T-cell (primary cell): ENCODE results near the gene SEC61A2. TPM values are rescaled to one million over a fixed set of nuclear protein-coding genes. Genes with fewer than 3 reads are reported as not detected.
A peak's percentile ranks its signal among the peaks of the same experiment; 100 is the strongest.

ENCODE experiments used
- ATAC-seq, 4 experiments: fragments of 200-7000 bp in 3 of 4; fragments of 150-1000 bp in 1 of 4; cut with Tn5 transposase; replicated peaks in 1 of 4; 1 replicate in 3 of 4; 2 replicates in 1 of 4; pipeline ENCODE4 v1.10.0; 2021; ENCODE audit warnings: moderate library complexity in 3 of 4, mild to moderate bottlenecking in 2 of 4, moderate number of reproducible peaks in 1 of 4
- CTCF ChIA-PET, 2 donors: fragments of 300-600 bp; sonication (Branson Sonifier 250); formaldehyde crosslinking; loops; one replicate each; lab custom pipeline; 2022; ENCODE audit warnings: antibody characterized with exemption in 2 of 2; lab: Charles Lee
- POLR2A ChIA-PET, 2 donors: fragments of 300-600 bp; sonication (Branson Sonifier 250); formaldehyde crosslinking; loops; one replicate each; lab custom pipeline; 2022; ENCODE audit warnings: antibody characterized with exemption in 2 of 2; lab: Charles Lee
- DNase-seq, 35 experiments: peaks; one replicate each; pipeline versions ENCODE4 v3.0.0 to v3.0.0-alpha.2; 2013 to 2023
- H3K27ac ChIP-seq: one replicate; pipeline ENCODE4 v1.5.1; 2013; ENCODE audit warnings: low read length
- H3K27me3 ChIP-seq, 2 experiments: replicated peaks in 1 of 2; 1 replicate in 1 of 2; 2 replicates in 1 of 2; pipeline versions ENCODE4 v1.6.1 to v1.7.0; 2013; ENCODE audit warnings: low read length in 1 of 2, mixed read lengths in 1 of 2; ENCODE audit not compliant: control insufficient read depth in 2 of 2, insufficient read depth in 2 of 2; ENCODE audit errors: extremely low read depth in 1 of 2
- H3K36me3 ChIP-seq, 2 donors: 1 replicate in 1 of 2; 2 replicates in 1 of 2; pipeline versions ENCODE4 v1.6.1 to v1.7.0; 2013; ENCODE audit warnings: low read length in 1 of 2; ENCODE audit not compliant: control insufficient read depth in 2 of 2, insufficient read depth in 1 of 2; ENCODE audit errors: extremely low read depth in 1 of 2
- H3K4me1 ChIP-seq, 2 experiments: 1 replicate in 1 of 2; 2 replicates in 1 of 2; pipeline versions ENCODE4 v1.6.1 to v1.7.0; 2013; ENCODE audit warnings: low read length in 2 of 2, mixed read lengths in 1 of 2; ENCODE audit not compliant: insufficient read depth in 2 of 2, control insufficient read depth in 1 of 2; ENCODE audit errors: extremely low read depth in 1 of 2
- H3K4me3 ChIP-seq, 2 donors: 1 replicate in 1 of 2; 2 replicates in 1 of 2; pipeline versions ENCODE4 v1.5.1 to v1.7.0; 2013; ENCODE audit warnings: mild to moderate bottlenecking in 2 of 2, low read length in 1 of 2, moderate library complexity in 1 of 2; ENCODE audit not compliant: control insufficient read depth in 1 of 2; ENCODE audit errors: extremely low read depth in 1 of 2
- H3K9me3 ChIP-seq: 2 replicates; pipeline ENCODE4 v1.7.0; 2013
- H3K27ac Mint-ChIP-seq, 2 donors: one replicate each; pipeline ENCODE4 v1.8.0; 2020 to 2021; ENCODE audit warnings: mild to moderate bottlenecking in 2 of 2, mixed read lengths in 2 of 2
- H3K27me3 Mint-ChIP-seq, 2 donors: one replicate each; pipeline ENCODE4 v1.8.0; 2021 to 2022; ENCODE audit warnings: mixed read lengths in 2 of 2
- H3K36me3 Mint-ChIP-seq: one replicate; pipeline ENCODE4 v1.8.0; 2021; ENCODE audit warnings: mixed read lengths
- H3K4me1 Mint-ChIP-seq, 3 donors: one replicate each; pipeline ENCODE4 v1.8.0; 2020 to 2022; ENCODE audit warnings: mixed read lengths in 3 of 3, mild to moderate bottlenecking in 1 of 3
- H3K4me3 Mint-ChIP-seq, 3 donors: one replicate each; pipeline ENCODE4 v1.8.0; 2020 to 2022; ENCODE audit warnings: mild to moderate bottlenecking in 3 of 3, mixed read lengths in 3 of 3, moderate library complexity in 3 of 3
- H3K9me3 Mint-ChIP-seq, 3 donors: one replicate each; pipeline ENCODE4 v1.8.0; 2020 to 2022; ENCODE audit warnings: mixed read lengths in 3 of 3
- WGBS: methylation state at CpG from one replicate; pipeline ENCODE4 v1.1.5; 2013; ENCODE audit warnings: missing lambda C conversion rate; ENCODE audit not compliant: insufficient coverage; 5-methylcytosine and 5-hydroxymethylcytosine counted together
- total RNA-seq, 35 experiments: library from RNA in 6 of 35; stranded (reverse) in 6 of 35; fragments of 120-200 nt in 1 of 35; gene quantifications; one replicate each; pipeline versions ENCODE4 v1.2.1 to v1.2.4 and lab custom pipeline; 2013 to 2026

SEC61A2 gene
- total RNA-seq, 5 donors from 2014 or later (not counting 1 experiment from before 2014, with no cell fraction given), result 11.1 to 20.0 (median 13.9) TPM

GRCh38 chr10:12189426-12189825, 59.9 kb downstream of the SEC61A2 start:
- H3K4me3 Mint-ChIP-seq, result no peak overlapping the region
- Histone ChIP-seq H3K4me3 (no peak overlapping the region), H3K4me1 (peaks cover 3 to 7% of the 10 kb centered on the region in 2 experiments), H3K27ac (no peak overlapping the region), H3K36me3 (peaks cover 0 to 33% of the 10 kb centered on the region in 2 donors), H3K9me3 (no peaks in the 10 kb centered on the region), H3K27me3 (no peaks in the 10 kb centered on the region)
- H3K9me3 Mint-ChIP-seq, result no peaks in the 10 kb centered on the region
- no peak overlapping the region for H3K27ac Mint-ChIP-seq
- DNase-seq (no peak), ATAC-seq (no peak)
- H3K4me1 Mint-ChIP-seq, result peaks cover 35 to 58% (median 47%) of the 10 kb centered on the region in 3 donors
- H3K27me3 Mint-ChIP-seq, result no peaks in the 10 kb centered on the region
- CTCF ChIA-PET, result interaction anchor here in 1 of 2 donors (1.2 kb wide), 1 partner anchor 9 kb away, joined by 4 read pairs; no protein-coding TSS in a partner anchor
- POLR2A ChIA-PET, result no interaction called here
- H3K36me3 Mint-ChIP-seq, result peaks cover 36% of the 10 kb centered on the region
- 100% methylated on average over 3 of the region's 10 CpGs for WGBS

DNA sequence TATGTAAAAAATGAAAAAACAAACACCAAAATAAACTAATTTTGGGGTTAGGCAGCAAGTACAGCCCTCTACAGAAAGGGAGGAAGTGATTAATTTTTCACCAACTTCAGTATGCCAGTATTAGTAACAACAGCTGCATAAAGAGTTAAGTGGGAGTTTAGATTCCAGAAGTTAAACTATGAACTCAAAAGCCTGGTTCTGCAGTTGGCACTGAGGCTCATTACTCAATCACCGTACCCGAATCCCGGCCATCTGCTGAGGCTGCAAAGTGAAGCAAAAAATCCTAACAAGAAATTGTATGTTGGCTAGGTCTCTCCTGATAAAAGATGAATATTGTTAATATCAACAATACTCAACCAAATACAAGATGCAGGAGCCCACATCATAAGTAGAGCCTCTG, 62.2 kb downstream of the SEC61A2 start:
- ChIA-PET CTCF (no interaction called here), POLR2A (no interaction called here)
- Histone ChIP-seq H3K27me3 (no peaks in the 10 kb centered on the region), H3K4me3 (no peak overlapping the region), H3K9me3 (no peaks in the 10 kb centered on the region), H3K27ac (no peak overlapping the region), H3K36me3 (peaks cover 0 to 14% of the 10 kb centered on the region in 2 donors), H3K4me1 (peaks cover 12 to 14% of the 10 kb centered on the region in 2 experiments)
- H3K27me3 Mint-ChIP-seq, result no peaks in the 10 kb centered on the region
- H3K4me3 Mint-ChIP-seq, result no peak overlapping the region
- ATAC-seq, result no peak
- peaks cover 21% of the 10 kb centered on the region for H3K36me3 Mint-ChIP-seq
- no peak for DNase-seq
- H3K9me3 Mint-ChIP-seq, result no peaks in the 10 kb centered on the region
- peak overlapping the region in 1 of 2 donors; percentile 63 for H3K27ac Mint-ChIP-seq
- WGBS, result no CpG with 5 or more reads among the region's 3 CpGs
- peaks cover 50 to 72% (median 52%) of the 10 kb centered on the region in 3 donors for H3K4me1 Mint-ChIP-seq

GRCh38 chr10:12193193-12193592, 63.7 kb downstream of the SEC61A2 start:
- ChIA-PET CTCF (interaction anchor here (0.6 to 1.1 kb wide), 2 partner anchors 21 to 22 kb away, joined by 3 to 4 read pairs; no protein-coding TSS in a partner anchor), POLR2A (no interaction called here)
- Mint-ChIP-seq H3K4me3 (peak overlapping the region; percentile 23 to 53 (median 50)), H3K36me3 (peaks cover 9% of the 10 kb centered on the region), H3K27me3 (no peaks in the 10 kb centered on the region), H3K27ac (no peak overlapping the region), H3K4me1 (peaks cover 41 to 67% (median 51%) of the 10 kb centered on the region in 3 donors), H3K9me3 (no peaks in the 10 kb centered on the region)
- H3K4me1 ChIP-seq, result peaks cover 16 to 19% of the 10 kb centered on the region in 2 experiments
- ATAC-seq, result no peak
- no peaks in the 10 kb centered on the region for H3K27me3 ChIP-seq
- WGBS, result 100% methylated on average over 3 of the region's 5 CpGs
- DNase-seq, result no peak
- no peak overlapping the region for H3K4me3 ChIP-seq
- no peak overlapping the region for H3K27ac ChIP-seq
- peaks cover 0 to 5% of the 10 kb centered on the region in 2 donors for H3K36me3 ChIP-seq
- no peaks in the 10 kb centered on the region for H3K9me3 ChIP-seq

GRCh38 chr10:12194752-12195271, 65.3 kb downstream of the SEC61A2 start:
- WGBS, result 7% methylated on average over 21 of the region's 27 CpGs

DNA sequence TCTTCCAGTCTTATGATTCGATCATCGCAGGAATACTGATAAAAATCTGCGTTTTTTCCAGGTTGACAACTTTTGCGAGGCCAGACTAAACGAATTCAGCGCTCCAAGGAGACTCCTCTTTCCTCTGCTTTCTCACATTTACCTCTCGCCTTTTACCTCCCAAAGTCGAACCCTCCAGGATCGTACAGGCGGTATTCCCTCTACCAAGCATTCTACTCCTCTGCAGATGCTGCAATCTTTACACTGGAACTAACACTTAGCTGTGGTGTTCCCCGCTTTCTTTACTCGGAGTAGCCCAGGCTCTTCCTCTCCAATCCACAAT, 65.8 kb downstream of the SEC61A2 start:
- H3K4me1 ChIP-seq, result peaks cover 16 to 19% of the 10 kb centered on the region in 2 experiments
- peaks cover 0 to 12% of the 10 kb centered on the region in 2 donors for H3K36me3 ChIP-seq
- no peaks in the 10 kb centered on the region for H3K9me3 ChIP-seq
- DNase-seq (no peak), ATAC-seq (peak; percentile 4 to 9 (median 7))
- peaks cover 41 to 74% (median 58%) of the 10 kb centered on the region in 3 donors for H3K4me1 Mint-ChIP-seq
- peak overlapping the region; percentile 90 for H3K27ac ChIP-seq
- CTCF ChIA-PET, result interaction anchor here (1.2 to 2.5 kb wide), 5 partner anchors 19 to 461 kb away, joined by 4 to 28 read pairs (median 11); partner anchors contain the start of gene DHTKD1 (in 1 of the 2)
- no peaks in the 10 kb centered on the region for H3K27me3 Mint-ChIP-seq
- 0% methylated on average over 12 of the region's 12 CpGs for WGBS
- H3K4me3 Mint-ChIP-seq, result peak overlapping the region; percentile 95 to 100 (median 96)
- peak overlapping the region; percentile 78 to 91 for H3K4me3 ChIP-seq
- H3K27me3 ChIP-seq, result no peaks in the 10 kb centered on the region
- POLR2A ChIA-PET, result interaction anchor here in 1 of 2 donors (1.0 kb wide), 1 partner anchor 13 kb away, joined by 3 read pairs; no protein-coding TSS in a partner anchor
- H3K27ac Mint-ChIP-seq, result peak overlapping the region; percentile 99 to 100
- H3K36me3 Mint-ChIP-seq, result peaks cover 17% of the 10 kb centered on the region
- no peaks in the 10 kb centered on the region for H3K9me3 Mint-ChIP-seq

More at GRCh38 chr10:12194752-12195271, 65.3 kb downstream of the SEC61A2 start:
- DNase-seq (peak in 30 of 35 experiments; percentile 2 to 42 (median 23)), ATAC-seq (no peak)
- Histone ChIP-seq H3K27ac (peak overlapping the region; percentile 90), H3K4me1 (peaks cover 16 to 19% of the 10 kb centered on the region in 2 experiments), H3K4me3 (peak overlapping the region; percentile 78 to 91), H3K27me3 (no peaks in the 10 kb centered on the region), H3K36me3 (peaks cover 0 to 12% of the 10 kb centered on the region in 2 donors), H3K9me3 (no peaks in the 10 kb centered on the region)
- H3K27ac Mint-ChIP-seq, result peak overlapping the region; percentile 99 to 100
- H3K4me3 Mint-ChIP-seq, result peak overlapping the region; percentile 95 to 100 (median 96)
- peaks cover 41 to 78% (median 60%) of the 10 kb centered on the region in 3 donors for H3K4me1 Mint-ChIP-seq
- H3K9me3 Mint-ChIP-seq, result no peaks in the 10 kb centered on the region
- CTCF ChIA-PET, result interaction anchor here (1.2 to 2.5 kb wide), 4 partner anchors 19 to 462 kb away, joined by 4 to 28 read pairs (median 12); partner anchors contain the start of gene DHTKD1 (in 1 of the 2)
- peaks cover 17% of the 10 kb centered on the region for H3K36me3 Mint-ChIP-seq
- H3K27me3 Mint-ChIP-seq, result no peaks in the 10 kb centered on the region
- POLR2A ChIA-PET, result no interaction called here

GRCh38 chr10:12195603-12196506, 66.4 kb downstream of the SEC61A2 start, which contains the start of the genes CDC123 and NUDT5:
CDC123 (plus strand) TSS chr10:12196188; CDS start chr10:12196246, 58 bp downstream.
NUDT5 (minus strand) TSS chr10:12195891; CDS start chr10:12186291, 9,600 bp downstream.
- Histone ChIP-seq H3K27me3 (no peaks in the 10 kb centered on the region), H3K4me3 (peak within 1 kb of the TSS; percentile 78 to 91), H3K4me1 (peaks cover 16 to 19% of the 10 kb centered on the region in 2 experiments), H3K36me3 (peaks cover 0 to 14% of the 10 kb centered on the region in 2 donors), H3K27ac (peak within 1 kb of the TSS; percentile 90), H3K9me3 (no peaks in the 10 kb centered on the region)
- Mint-ChIP-seq H3K27me3 (no peaks in the 10 kb centered on the region), H3K27ac (peak within 1 kb of the TSS; percentile 99 to 100), H3K4me1 (peaks cover 42 to 72% (median 57%) of the 10 kb centered on the region in 3 donors), H3K36me3 (peaks cover 17% of the 10 kb centered on the region), H3K9me3 (no peaks in the 10 kb centered on the region), H3K4me3 (peak within 1 kb of the TSS; percentile 95 to 100 (median 96))
- DNase-seq, result peak; percentile 70 to 91 (median 81)
- peak; percentile 92 to 95 (median 94) for ATAC-seq
- ChIA-PET POLR2A (interaction anchor here (0.5 to 1.0 kb wide), 4 partner anchors 13 to 913 kb away, joined by 3 read pairs; no protein-coding TSS in a partner anchor), CTCF (interaction anchor here (0.6 to 2.5 kb wide), 8 partner anchors 18 to 1870 kb away, joined by 3 to 28 read pairs (median 5); partner anchors contain the start of gene DHTKD1 (in 1 of the 2))
- WGBS, result under 1% methylated on average over 52 of the region's 62 CpGs
